D721Med (cell line): ENCODE data around the gene GSTA3.

Source experiments
- DNase-seq: peaks from one replicate; pipeline ENCODE4 v3.0.0; 2011; ENCODE audit warnings: low spot score; ENCODE audit not compliant: insufficient read length
- FAIRE-seq: peaks from 2 replicates; lab custom pipeline; 2011; peaks lifted over from hg19 to GRCh38; lab: Jason Lieb, UNC
- TF ChIP-seq, protein P1 (sequence below): IDR thresholded peaks from 2 replicates; pipeline ENCODE4 v1.5.1; 2012; ENCODE audit warnings: mild to moderate bottlenecking, control low read depth; ENCODE audit not compliant: insufficient read depth; ENCODE audit errors: missing control alignments

GSTA3 gene

GRCh38 chr6:52937908-52938307 lies 28.4 kb upstream of the GSTA3 start:
- TF ChIP-seq, protein P1, sequence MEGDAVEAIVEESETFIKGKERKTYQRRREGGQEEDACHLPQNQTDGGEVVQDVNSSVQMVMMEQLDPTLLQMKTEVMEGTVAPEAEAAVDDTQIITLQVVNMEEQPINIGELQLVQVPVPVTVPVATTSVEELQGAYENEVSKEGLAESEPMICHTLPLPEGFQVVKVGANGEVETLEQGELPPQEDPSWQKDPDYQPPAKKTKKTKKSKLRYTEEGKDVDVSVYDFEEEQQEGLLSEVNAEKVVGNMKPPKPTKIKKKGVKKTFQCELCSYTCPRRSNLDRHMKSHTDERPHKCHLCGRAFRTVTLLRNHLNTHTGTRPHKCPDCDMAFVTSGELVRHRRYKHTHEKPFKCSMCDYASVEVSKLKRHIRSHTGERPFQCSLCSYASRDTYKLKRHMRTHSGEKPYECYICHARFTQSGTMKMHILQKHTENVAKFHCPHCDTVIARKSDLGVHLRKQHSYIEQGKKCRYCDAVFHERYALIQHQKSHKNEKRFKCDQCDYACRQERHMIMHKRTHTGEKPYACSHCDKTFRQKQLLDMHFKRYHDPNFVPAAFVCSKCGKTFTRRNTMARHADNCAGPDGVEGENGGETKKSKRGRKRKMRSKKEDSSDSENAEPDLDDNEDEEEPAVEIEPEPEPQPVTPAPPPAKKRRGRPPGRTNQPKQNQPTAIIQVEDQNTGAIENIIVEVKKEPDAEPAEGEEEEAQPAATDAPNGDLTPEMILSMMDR: no peak
- DNase-seq (no peak), FAIRE-seq (no peak)

- DNase-seq (no peak), FAIRE-seq (no peak)
- TF ChIP-seq, protein P1: no peak
Observed at GRCh38 chr6:52933778-52934177, 24.3 kb upstream of the GSTA3 start.

DNA sequence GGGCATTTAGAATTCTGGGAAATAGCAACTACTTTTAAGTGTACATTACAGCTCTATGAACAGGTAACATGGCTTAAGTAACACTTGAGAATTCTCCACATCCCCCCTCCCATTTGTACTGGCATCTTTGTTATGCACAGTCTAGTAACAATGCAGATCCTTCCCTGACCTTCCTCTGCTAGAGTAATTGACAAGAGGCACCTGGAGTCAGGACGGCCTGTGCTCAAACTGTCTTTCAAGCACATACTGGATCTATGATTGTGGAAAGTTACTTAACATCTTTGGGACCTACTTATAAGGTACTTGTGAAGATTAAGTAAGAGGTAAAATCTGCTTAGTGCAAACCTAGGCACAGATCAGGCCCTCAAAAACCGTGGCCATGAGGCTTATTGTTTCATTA lies 21.9 kb upstream of the GSTA3 start:
- TF ChIP-seq, protein P1: no peak
- DNase-seq (no peak), FAIRE-seq (no peak)

DNA sequence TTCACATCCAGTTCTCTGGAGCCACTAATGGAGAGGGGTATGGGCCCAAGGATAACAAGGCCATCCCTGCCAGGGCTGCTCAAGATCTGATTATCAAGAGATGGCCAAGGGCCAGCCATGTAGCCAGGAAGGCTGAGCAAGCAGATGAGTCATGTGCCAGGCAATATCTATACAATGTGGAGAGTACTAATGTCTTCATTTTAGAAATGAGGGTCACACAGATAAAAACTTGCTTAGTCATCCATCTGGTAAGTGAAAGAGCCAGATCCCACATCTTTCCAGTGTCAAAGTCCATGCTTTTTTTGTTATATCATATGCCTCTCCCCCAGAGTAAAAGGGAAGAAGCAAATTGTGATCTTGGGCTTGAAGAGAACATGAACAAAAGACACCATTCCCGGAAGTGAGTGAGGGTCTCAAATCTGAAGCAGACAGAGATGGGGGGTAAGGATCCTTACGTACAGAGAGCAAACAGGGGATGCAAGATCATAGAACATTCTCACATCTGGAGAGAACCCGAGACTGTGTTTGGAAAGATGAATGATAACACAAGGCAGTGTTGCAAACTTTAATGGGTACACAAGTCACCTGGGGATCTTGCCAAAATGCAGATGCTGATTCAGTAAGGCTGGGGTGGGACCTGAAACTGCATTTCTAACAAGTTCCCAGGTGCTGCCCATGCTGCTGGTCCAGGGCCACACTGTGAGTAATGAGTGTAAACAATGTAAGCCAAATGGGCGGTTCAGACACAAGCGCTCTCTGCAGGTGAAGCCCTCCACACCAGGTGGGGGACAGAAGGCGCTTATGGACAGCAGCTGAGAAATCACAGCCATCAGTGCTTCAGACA lies 20.0 kb upstream of the GSTA3 start:
- FAIRE-seq: no peak
- DNase-seq: no peak

GRCh38 chr6:52927451-52927850 lies 18.0 kb upstream of the GSTA3 start:
- TF ChIP-seq, protein P1: no peak
- DNase-seq: no peak
- no peak for FAIRE-seq

More for the DNA sequence above, 20.0 kb upstream of the GSTA3 start:
- TF ChIP-seq, protein P1: no peak

- DNase-seq: no peak
- TF ChIP-seq, protein P1: no peak
- FAIRE-seq: no peak
Observed at GRCh38 chr6:52925919-52926792, 16.7 kb upstream of the GSTA3 start.
